ENCODE measurements around the gene CEP104. TPM values are rescaled to one million over a fixed set of nuclear protein-coding genes. Genes with fewer than 3 reads are reported as not detected.

Gene CEP104
- total RNA-seq, 4 donors from 2014 or later = 26.0 to 41.6 (median 30.8) TPM

GRCh38 chr1:3879787-3880428 lies 22.9 kb upstream of the CEP104 start:
- Histone ChIP-seq H3K4me3 (replicated peaks in 1 of 3) (no peak overlapping the region), H3K4me1 (no peaks in the 10 kb centered on the region), H3K27ac (no peak overlapping the region), H3K27me3 (no peaks in the 10 kb centered on the region), H3K36me3 (peaks cover 5 to 31% of the 10 kb centered on the region in 2 donors), H3K9me3 (no peaks in the 10 kb centered on the region)
- TF ChIP-seq, protein P1, sequence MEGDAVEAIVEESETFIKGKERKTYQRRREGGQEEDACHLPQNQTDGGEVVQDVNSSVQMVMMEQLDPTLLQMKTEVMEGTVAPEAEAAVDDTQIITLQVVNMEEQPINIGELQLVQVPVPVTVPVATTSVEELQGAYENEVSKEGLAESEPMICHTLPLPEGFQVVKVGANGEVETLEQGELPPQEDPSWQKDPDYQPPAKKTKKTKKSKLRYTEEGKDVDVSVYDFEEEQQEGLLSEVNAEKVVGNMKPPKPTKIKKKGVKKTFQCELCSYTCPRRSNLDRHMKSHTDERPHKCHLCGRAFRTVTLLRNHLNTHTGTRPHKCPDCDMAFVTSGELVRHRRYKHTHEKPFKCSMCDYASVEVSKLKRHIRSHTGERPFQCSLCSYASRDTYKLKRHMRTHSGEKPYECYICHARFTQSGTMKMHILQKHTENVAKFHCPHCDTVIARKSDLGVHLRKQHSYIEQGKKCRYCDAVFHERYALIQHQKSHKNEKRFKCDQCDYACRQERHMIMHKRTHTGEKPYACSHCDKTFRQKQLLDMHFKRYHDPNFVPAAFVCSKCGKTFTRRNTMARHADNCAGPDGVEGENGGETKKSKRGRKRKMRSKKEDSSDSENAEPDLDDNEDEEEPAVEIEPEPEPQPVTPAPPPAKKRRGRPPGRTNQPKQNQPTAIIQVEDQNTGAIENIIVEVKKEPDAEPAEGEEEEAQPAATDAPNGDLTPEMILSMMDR (IDR thresholded peaks at IDR 0.05) = no peak
- TF ChIP-seq POLR2A (IDR thresholded peaks at IDR 0.05) = no peak
- DNase-seq = no peak
- WGBS, 2 donors = 91 to 96% methylated on average over 8 to 9 of the region's 9 CpGs
- intact Hi-C loops (cut with DNase I) = no loop called here

DNA sequence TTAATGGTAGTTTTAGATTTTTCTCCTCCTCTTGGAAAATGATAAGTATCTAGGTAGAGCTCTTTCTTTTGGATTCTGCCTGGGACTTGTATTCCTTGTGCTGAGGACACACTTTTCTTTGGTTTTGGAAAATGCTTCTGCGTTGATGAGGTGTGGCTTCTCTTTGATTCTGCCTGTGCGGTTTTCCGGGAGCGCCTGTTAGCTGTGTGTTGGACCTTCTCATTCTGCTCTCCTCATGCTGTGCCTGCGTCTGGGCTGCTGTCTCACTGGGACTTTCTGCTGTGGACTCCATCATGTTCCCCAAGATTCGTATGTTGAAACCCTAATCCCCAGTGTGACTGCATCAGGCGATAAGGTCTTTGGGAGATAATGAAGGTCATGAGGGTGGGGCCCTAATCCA lies 22.1 kb upstream of the CEP104 start:
- TF ChIP-seq POLR2A (IDR thresholded peaks at IDR 0.05) = no peak
- TF ChIP-seq, protein P1 (IDR thresholded peaks at IDR 0.05) = no peak
- no peak overlapping the region for H3K27ac ChIP-seq
- H3K27me3 ChIP-seq = no peaks in the 10 kb centered on the region
- no peaks in the 10 kb centered on the region for H3K9me3 ChIP-seq
- no peak for DNase-seq
- no peak overlapping the region for H3K4me3 ChIP-seq (replicated peaks in 1 of 3)
- H3K36me3 ChIP-seq = peaks cover 5 to 30% of the 10 kb centered on the region in 2 donors
- H3K4me1 ChIP-seq = no peaks in the 10 kb centered on the region
- WGBS, 2 donors = 97 to 100% methylated on average over 7 of the region's 7 CpGs
- intact Hi-C loops (cut with DNase I) = no loop called here

GRCh38 chr1:3876716-3877115 lies 19.7 kb upstream of the CEP104 start:
- Histone ChIP-seq H3K4me1 (no peaks in the 10 kb centered on the region), H3K27ac (no peak overlapping the region), H3K36me3 (peaks cover 10 to 41% of the 10 kb centered on the region in 2 donors), H3K27me3 (no peaks in the 10 kb centered on the region), H3K9me3 (no peaks in the 10 kb centered on the region), H3K4me3 (replicated peaks in 1 of 3) (no peak overlapping the region)
- intact Hi-C loops (cut with DNase I) = no loop called here
- TF ChIP-seq, protein P1 (IDR thresholded peaks at IDR 0.05) = no peak
- no peak for TF ChIP-seq POLR2A (IDR thresholded peaks at IDR 0.05)
- no peak for DNase-seq
- WGBS, 2 donors = 93% methylated on average over 16 of the region's 16 CpGs

DNA sequence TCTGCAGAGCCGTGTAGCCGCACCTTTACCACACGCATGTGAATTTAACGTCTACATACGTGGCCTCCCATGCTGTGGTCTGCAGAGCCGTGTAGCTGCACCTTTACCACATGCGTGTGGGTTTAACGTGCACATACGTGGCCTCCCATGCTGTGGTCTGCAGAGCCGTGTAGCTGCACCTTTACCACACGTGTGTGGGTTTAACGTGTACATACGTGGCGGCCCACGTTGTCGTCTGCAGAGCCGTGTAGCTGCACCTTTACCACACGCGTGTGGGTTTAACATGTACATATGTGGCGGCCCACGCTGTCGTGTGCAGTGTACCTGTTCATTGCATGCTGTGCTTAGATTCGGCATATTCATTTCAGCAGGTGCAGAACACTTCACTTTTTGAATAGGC lies 17.7 kb upstream of the CEP104 start:
- intact Hi-C loops (cut with DNase I) = no loop called here
- no peak overlapping the region for H3K4me3 ChIP-seq (replicated peaks in 1 of 3)
- no peak for DNase-seq
- H3K27ac ChIP-seq = no peak overlapping the region
- H3K36me3 ChIP-seq = peaks cover 12 to 50% of the 10 kb centered on the region in 2 donors
- no peaks in the 10 kb centered on the region for H3K27me3 ChIP-seq
- no peaks in the 10 kb centered on the region for H3K4me1 ChIP-seq
- TF ChIP-seq, protein P1 (IDR thresholded peaks at IDR 0.05) = no peak
- no peak for TF ChIP-seq POLR2A (IDR thresholded peaks at IDR 0.05)
- H3K9me3 ChIP-seq = no peaks in the 10 kb centered on the region
- WGBS, 2 donors = 95 to 98% methylated on average over 23 of the region's 23 CpGs

DNA sequence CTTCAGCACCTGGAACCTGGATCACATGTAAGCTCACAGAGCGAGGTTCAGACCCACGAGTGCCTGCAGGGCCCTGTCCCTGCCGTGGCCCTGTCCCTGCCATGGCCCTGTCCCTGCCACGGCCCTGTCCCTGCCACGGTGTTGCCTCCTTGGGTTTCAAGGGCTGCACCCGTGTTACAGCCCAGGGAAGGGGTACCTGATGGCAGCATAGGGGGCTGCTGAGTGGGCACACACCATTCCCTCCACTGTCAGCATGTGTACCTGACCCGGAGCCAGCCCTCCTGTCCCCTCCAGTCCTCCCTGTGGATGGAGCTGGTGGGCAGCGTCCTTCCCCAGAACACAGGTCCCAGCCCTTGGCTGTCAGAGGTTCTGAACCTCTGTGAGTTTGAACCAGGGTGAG lies 15.5 kb upstream of the CEP104 start:
- H3K27me3 ChIP-seq = no peaks in the 10 kb centered on the region
- H3K36me3 ChIP-seq = peaks cover 16 to 50% of the 10 kb centered on the region in 2 donors
- H3K4me1 ChIP-seq = no peaks in the 10 kb centered on the region
- intact Hi-C loops (cut with DNase I) = no loop called here
- H3K27ac ChIP-seq = no peak overlapping the region
- H3K4me3 ChIP-seq (replicated peaks in 1 of 3) = no peak overlapping the region
- no peak for TF ChIP-seq POLR2A (IDR thresholded peaks at IDR 0.05)
- TF ChIP-seq, protein P1 (IDR thresholded peaks at IDR 0.05) = no peak
- no peaks in the 10 kb centered on the region for H3K9me3 ChIP-seq
- WGBS, 2 donors = 92 to 97% methylated on average over 5 to 7 of the region's 8 CpGs
- no peak for DNase-seq
